ENCODE data around the gene SOWAHC. TPM values are rescaled to one million over a fixed set of nuclear protein-coding genes. Genes with fewer than 3 reads are reported as not detected.

The SOWAHC gene
- total RNA-seq, 2 experiments from 2014 or later, result 0.29 TPM

DNA sequence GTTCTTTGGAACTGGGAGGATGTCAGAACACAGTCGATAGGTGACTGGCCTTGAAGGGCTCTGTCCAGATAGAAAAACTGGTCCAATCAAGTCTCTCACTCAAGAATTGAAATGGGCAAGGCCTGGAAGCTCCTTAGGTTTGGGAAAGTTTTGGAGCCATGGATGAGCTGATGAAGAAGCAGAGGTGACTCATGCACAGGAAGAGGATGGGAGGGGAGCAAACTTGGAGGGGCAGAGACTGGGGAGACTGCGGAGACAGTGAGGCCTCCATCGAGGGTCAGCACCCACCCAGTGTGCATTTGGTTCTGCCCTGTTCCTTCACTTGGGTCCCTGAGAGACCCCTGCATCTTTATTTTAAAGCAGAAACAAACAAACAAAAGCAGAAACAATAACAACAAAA, 41.1 kb downstream of the SOWAHC start:
- no peak for TF ChIP-seq CTCF (IDR thresholded peaks at IDR 0.05)
- no peak for DNase-seq
- Mint-ChIP-seq H3K36me3 (ENCODE audit: low read depth) (no peaks in the 10 kb centered on the region), H3K27ac (no peak overlapping the region), H3K4me3 (no peak overlapping the region), H3K4me1 (ENCODE audit: low read depth) (no peaks in the 10 kb centered on the region), H3K27me3 (peaks cover 2% of the 10 kb centered on the region), H3K9me3 (no peaks in the 10 kb centered on the region)
- ATAC-seq, result no peak
- ChIA-PET POLR2A (no interaction called here), CTCF (no interaction called here)
- intact Hi-C loops (cut with micrococcal nuclease), result no loop called here

DNA sequence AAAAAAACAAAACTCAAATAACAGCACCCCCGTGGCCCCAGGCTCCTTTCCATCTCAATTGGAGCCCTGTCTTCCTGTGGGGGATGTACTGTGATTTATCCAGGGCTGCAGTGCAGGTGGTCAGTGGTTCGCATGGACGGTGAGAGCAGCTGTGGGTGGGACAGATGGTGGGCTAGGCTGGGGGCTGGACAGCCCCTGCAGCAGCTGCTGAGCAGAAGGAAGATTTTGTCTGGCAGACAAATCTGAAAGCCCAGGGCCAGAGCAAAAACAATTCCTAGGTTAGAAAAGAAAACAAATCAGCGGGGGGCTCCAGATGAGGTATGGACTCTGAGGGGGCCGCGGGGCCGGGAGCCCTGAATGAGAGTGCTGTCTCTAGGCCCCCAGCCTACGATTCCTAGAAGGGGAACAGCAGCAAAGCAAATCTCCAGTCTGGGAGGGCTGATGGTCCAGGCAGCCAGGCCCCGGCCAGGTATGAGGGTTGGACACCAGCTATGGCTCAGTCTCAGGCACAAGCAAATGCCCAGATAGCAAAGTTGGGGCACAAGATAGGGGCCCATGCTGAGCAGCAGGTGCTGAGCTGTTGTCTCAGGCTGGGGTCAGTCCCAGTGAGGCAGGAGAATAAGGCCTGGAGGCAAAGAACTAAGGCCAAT, 45.4 kb downstream of the SOWAHC start:
- ATAC-seq (no peak), DNase-seq (no peak)
- Mint-ChIP-seq H3K27ac (no peak overlapping the region), H3K4me3 (no peak overlapping the region), H3K9me3 (no peaks in the 10 kb centered on the region), H3K36me3 (ENCODE audit: low read depth) (no peaks in the 10 kb centered on the region), H3K4me1 (ENCODE audit: low read depth) (no peaks in the 10 kb centered on the region), H3K27me3 (peaks cover 3% of the 10 kb centered on the region)
- no peak for TF ChIP-seq CTCF (IDR thresholded peaks at IDR 0.05)
- POLR2A ChIA-PET, result no interaction called here
- intact Hi-C loops (cut with micrococcal nuclease), result no loop called here
- CTCF ChIA-PET, result no interaction called here

- H3K27ac Mint-ChIP-seq, result no peak overlapping the region
- intact Hi-C loops (cut with micrococcal nuclease), result no loop called here
- no peaks in the 10 kb centered on the region for H3K9me3 Mint-ChIP-seq
- no peak for TF ChIP-seq CTCF (IDR thresholded peaks at IDR 0.05)
- no peak for ATAC-seq
- H3K36me3 Mint-ChIP-seq (ENCODE audit: low read depth), result no peaks in the 10 kb centered on the region
- no peak for DNase-seq
- no peaks in the 10 kb centered on the region for H3K4me1 Mint-ChIP-seq (ENCODE audit: low read depth)
- peaks cover 3% of the 10 kb centered on the region for H3K27me3 Mint-ChIP-seq
- POLR2A ChIA-PET, result no interaction called here
- H3K4me3 Mint-ChIP-seq, result no peak overlapping the region
- CTCF ChIA-PET, result interaction anchor here (1.2 kb wide), 1 partner anchor 114 kb away, joined by 6 read pairs; no protein-coding TSS in a partner anchor
These were observed 46.1 kb downstream of the SOWAHC start for GRCh38 chr2:109660046-109660860.

DNA sequence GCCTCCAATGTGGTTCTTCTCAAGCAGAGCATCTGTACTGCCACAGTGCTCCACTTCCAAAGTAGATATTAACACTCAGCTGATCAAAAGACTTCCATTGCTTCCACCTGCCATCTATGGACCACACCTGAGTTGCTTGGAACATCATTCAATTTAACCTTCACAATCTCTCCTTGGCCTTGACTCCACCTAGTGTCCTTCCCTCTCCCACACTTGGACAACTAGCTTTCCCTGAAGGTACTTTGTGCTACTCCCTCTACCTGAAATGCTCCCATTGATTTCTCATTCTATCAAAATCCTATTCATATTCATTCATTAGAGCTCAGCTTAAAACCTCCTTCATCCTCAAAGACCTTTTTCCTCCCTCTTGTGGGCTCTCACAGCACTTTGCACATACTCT, 48.7 kb downstream of the SOWAHC start:
- H3K4me3 Mint-ChIP-seq, result no peak overlapping the region
- DNase-seq, result no peak
- no peaks in the 10 kb centered on the region for H3K4me1 Mint-ChIP-seq (ENCODE audit: low read depth)
- no peaks in the 10 kb centered on the region for H3K36me3 Mint-ChIP-seq (ENCODE audit: low read depth)
- H3K27ac Mint-ChIP-seq, result no peak overlapping the region
- no peak for ATAC-seq
- CTCF ChIA-PET, result interaction anchor here (0.6 to 1.1 kb wide), 2 partner anchors 115 to 117 kb away, joined by 3 to 5 read pairs; no protein-coding TSS in a partner anchor
- peaks cover 3% of the 10 kb centered on the region for H3K27me3 Mint-ChIP-seq
- no peak for TF ChIP-seq CTCF (IDR thresholded peaks at IDR 0.05)
- intact Hi-C loops (cut with micrococcal nuclease), result no loop called here
- H3K9me3 Mint-ChIP-seq, result no peaks in the 10 kb centered on the region
- POLR2A ChIA-PET, result no interaction called here

DNA sequence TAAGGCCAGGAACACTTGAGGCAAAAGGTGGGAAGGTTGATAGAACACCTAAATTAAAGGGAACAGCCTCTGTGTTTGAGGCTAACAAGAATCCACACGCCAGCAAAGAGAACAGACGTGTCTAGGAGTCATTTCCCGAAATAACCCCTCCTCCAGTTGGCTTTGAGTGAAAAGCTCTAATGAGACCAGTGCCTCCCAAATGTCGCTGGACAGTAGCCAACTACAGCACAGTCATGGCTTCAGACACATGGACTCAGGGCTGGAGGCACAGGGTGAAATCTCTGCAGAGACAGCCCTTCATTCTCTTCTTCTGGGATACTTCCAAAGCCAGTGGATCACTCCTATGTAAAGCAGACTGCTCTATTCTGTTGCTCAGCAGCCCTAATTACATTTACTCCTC, 49.6 kb downstream of the SOWAHC start:
- no peaks in the 10 kb centered on the region for H3K4me1 Mint-ChIP-seq (ENCODE audit: low read depth)
- DNase-seq (no peak), ATAC-seq (no peak)
- no peaks in the 10 kb centered on the region for H3K9me3 Mint-ChIP-seq
- intact Hi-C loops (cut with micrococcal nuclease), result no loop called here
- H3K27me3 Mint-ChIP-seq, result peaks cover 3% of the 10 kb centered on the region
- no peak overlapping the region for H3K4me3 Mint-ChIP-seq
- TF ChIP-seq CTCF (IDR thresholded peaks at IDR 0.05), result no peak
- no peaks in the 10 kb centered on the region for H3K36me3 Mint-ChIP-seq (ENCODE audit: low read depth)
- CTCF ChIA-PET, result interaction anchor here (1.1 kb wide), 1 partner anchor 118 kb away, joined by 5 read pairs; no protein-coding TSS in a partner anchor
- POLR2A ChIA-PET, result no interaction called here
- no peak overlapping the region for H3K27ac Mint-ChIP-seq
